ENCODE results near the gene ALAD. TPM values are rescaled to one million over a fixed set of nuclear protein-coding genes. Genes with fewer than 3 reads are reported as not detected.

The ALAD gene
- total and polyA plus RNA-seq, 2 of the 13 experiments (the other 11 are each of a cell fraction or from before 2014, with no cell fraction given): 21.8 to 30.1 TPM

DNA sequence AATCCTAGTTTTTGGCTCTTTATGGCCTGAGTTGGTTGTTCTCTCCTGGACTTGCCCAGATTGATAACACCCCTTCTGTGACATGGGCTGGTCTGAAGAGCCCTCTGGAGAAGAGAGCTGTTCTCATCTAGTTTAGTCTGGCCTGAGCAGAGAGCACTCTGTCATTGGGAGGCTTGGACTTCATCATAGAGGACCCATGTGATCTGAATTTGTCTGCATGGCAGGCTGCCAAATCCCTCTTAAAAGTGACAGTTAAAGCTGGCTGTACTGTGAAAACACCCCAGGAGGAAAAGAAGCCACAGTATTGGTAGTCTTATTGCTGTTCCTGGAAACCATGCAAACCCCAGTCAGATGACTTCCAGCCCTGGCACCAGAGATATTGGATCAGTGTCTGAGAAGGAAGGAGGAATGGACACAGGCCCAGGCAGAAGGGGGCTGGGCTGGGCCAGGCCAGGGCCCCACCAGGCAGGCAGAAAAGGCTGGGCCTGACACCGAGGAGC, 57.3 kb downstream of the ALAD start:
- TF ChIP-seq AGO2 (optimal IDR thresholded peaks at IDR 0.05; ENCODE audit: low read depth, low read length) (no peak), HOXA7 (CRISPR knock-in tag; IDR thresholded peaks at IDR 0.05) (no peak), YY1 (IDR thresholded peaks at IDR 0.05; ENCODE audit: insufficient read depth, insufficient replicate concordance, low read depth, low read length) (no peak)
- TF ChIP-seq, protein P1, sequence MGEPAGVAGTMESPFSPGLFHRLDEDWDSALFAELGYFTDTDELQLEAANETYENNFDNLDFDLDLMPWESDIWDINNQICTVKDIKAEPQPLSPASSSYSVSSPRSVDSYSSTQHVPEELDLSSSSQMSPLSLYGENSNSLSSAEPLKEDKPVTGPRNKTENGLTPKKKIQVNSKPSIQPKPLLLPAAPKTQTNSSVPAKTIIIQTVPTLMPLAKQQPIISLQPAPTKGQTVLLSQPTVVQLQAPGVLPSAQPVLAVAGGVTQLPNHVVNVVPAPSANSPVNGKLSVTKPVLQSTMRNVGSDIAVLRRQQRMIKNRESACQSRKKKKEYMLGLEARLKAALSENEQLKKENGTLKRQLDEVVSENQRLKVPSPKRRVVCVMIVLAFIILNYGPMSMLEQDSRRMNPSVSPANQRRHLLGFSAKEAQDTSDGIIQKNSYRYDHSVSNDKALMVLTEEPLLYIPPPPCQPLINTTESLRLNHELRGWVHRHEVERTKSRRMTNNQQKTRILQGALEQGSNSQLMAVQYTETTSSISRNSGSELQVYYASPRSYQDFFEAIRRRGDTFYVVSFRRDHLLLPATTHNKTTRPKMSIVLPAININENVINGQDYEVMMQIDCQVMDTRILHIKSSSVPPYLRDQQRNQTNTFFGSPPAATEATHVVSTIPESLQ (CRISPR knock-in tag; conservative IDR thresholded peaks at IDR 0.05): no peak
- 44% methylated on average over 1 of the region's 1 CpG for WGBS (ENCODE audit: low lambda C conversion rate)
- Histone ChIP-seq H3K9ac (ENCODE audit: insufficient read depth, low read depth, low read length) (no peak overlapping the region), H3K4me1 (ENCODE audit: insufficient read depth, low read length) (peaks cover 32% of the 10 kb centered on the region), H4K20me1 (ENCODE audit: insufficient read depth, low read length) (no peaks in the 10 kb centered on the region), H2AFZ (ENCODE audit: low read length) (no peak overlapping the region), H3K4me3 (replicated peaks in 1 of 3; ENCODE audit: insufficient read depth in 1 of 3, low read depth in 2 of 3, low read length in 3 of 3) (no peak overlapping the region), H3K79me2 (ENCODE audit: insufficient read depth, low read length) (no peaks in the 10 kb centered on the region), H3K36me3 (replicated peaks in 1 of 2; ENCODE audit: control insufficient read depth in 1 of 2, insufficient read depth in 2 of 2, low read length in 2 of 2) (no peaks in the 10 kb centered on the region), H3K27ac (ENCODE audit: extremely low read length, insufficient read depth, low read length) (no peak overlapping the region), H3K4me2 (ENCODE audit: low read depth, low read length) (peak overlapping the region; percentile 15; the same call in 1 of the 2 replicates), H3K9me3 (ENCODE audit: low read length) (no peaks in the 10 kb centered on the region), H3K27me3 (ENCODE audit: control insufficient read depth in 1 of 2, insufficient read depth in 2 of 2, low read length in 2 of 2) (peaks cover 0 to 8% of the 10 kb centered on the region in 2 experiments; a peak in 3 of 5 replicates)
- in situ Hi-C loops (cut with HindIII; ENCODE audit: extremely low pct_ligation_motif_present, low pct_unique_long_range_greater_than_20kb): no loop called here
- intact Hi-C loops (cut with micrococcal nuclease; ENCODE audit: unreplicated experiment): loop anchor here (5.0 kb wide), 1 partner anchor 59 kb away; the partner anchor contains the start of gene ALAD
- ATAC-seq: no peak
- POLR2A ChIA-PET: no interaction called here
- CTCF ChIA-PET (ENCODE audit: low intra/inter-chr PET ratio, low total read pairs): no interaction called here
- peak; percentile 47 for DNase-seq (ENCODE audit: low spot score)
- FAIRE-seq: no peak
- no TSS peak for BruUV-seq (replicated peaks)

DNA sequence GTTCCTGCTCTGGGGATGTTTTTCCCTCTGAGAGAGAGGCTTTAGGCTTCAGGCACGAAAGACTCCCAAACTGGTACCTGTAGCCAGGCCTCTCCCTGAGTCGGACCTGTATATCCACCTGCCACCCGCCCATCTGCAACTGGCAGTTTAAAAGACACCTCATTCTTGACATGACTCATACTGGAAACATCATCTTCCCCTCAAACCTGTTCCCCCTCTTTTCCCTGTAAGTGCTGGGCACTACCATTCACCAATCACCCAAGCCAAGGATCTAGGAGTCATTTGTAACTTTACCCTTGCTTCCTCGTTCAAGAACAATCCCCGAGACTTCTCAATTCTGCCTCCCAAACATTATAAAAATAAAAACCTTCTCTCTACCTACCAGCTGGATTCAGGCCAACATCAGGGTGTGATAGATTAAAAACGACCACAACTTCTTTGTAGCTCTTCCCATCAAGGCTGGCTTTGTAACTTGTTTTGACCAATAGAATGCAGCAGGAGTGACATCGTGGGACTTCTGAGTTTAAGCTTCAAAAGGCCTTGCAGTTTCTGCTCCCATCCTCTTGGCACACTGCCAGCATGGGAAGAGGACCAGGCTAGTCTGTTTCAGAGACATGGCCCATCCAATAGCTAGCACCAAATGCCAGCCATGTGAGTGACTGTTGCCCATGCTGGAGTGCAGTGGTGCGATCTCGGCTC, 59.2 kb downstream of the ALAD start:
- intact Hi-C loops (cut with micrococcal nuclease; ENCODE audit: unreplicated experiment): loop anchor here (5.0 kb wide), 1 partner anchor 60 kb away; the partner anchor contains the start of gene ALAD
- Histone ChIP-seq H3K9ac (ENCODE audit: insufficient read depth, low read depth, low read length) (no peak overlapping the region), H3K4me1 (ENCODE audit: insufficient read depth, low read length) (peaks cover 34% of the 10 kb centered on the region), H3K27me3 (ENCODE audit: control insufficient read depth in 1 of 2, insufficient read depth in 2 of 2, low read length in 2 of 2) (peaks cover 0 to 3% of the 10 kb centered on the region in 2 experiments; a peak in 1 of 5 replicates), H3K27ac (ENCODE audit: extremely low read length, insufficient read depth, low read length) (no peak overlapping the region), H3K36me3 (replicated peaks in 1 of 2; ENCODE audit: control insufficient read depth in 1 of 2, insufficient read depth in 2 of 2, low read length in 2 of 2) (no peaks in the 10 kb centered on the region), H2AFZ (ENCODE audit: low read length) (no peak overlapping the region), H3K9me3 (ENCODE audit: low read length) (no peaks in the 10 kb centered on the region), H4K20me1 (ENCODE audit: insufficient read depth, low read length) (no peaks in the 10 kb centered on the region), H3K4me3 (replicated peaks in 1 of 3; ENCODE audit: insufficient read depth in 1 of 3, low read depth in 2 of 3, low read length in 3 of 3) (no peak overlapping the region), H3K79me2 (ENCODE audit: insufficient read depth, low read length) (no peaks in the 10 kb centered on the region), H3K4me2 (ENCODE audit: low read depth, low read length) (no peak overlapping the region)
- ChIA-PET CTCF (ENCODE audit: low intra/inter-chr PET ratio, low total read pairs) (no interaction called here), POLR2A (interaction anchor here (1.6 kb wide), 1 partner anchor 35 kb away, joined by 3 read pairs; the partner anchor contains the start of gene HDHD3)
- FAIRE-seq: no peak
- in situ Hi-C loops (cut with HindIII; ENCODE audit: extremely low pct_ligation_motif_present, low pct_unique_long_range_greater_than_20kb): no loop called here
- DNase-seq (ENCODE audit: low spot score): no peak
- WGBS (ENCODE audit: low lambda C conversion rate): 67% methylated on average over 7 of the region's 9 CpGs
- no TSS peak for BruUV-seq (replicated peaks)
- no peak for ATAC-seq
- no peak for TF ChIP-seq ZNF737 (CRISPR knock-in tag; IDR thresholded peaks at IDR 0.05; ENCODE audit: borderline replicate concordance)
- TF ChIP-seq LCORL (IDR thresholded peaks at IDR 0.05): peak; percentile 84
- no peak for TF ChIP-seq LCORL (CRISPR knock-in tag; IDR thresholded peaks at IDR 0.05)

Data from HepG2 (cell line).